AG10803 (cell line): Measurements from ENCODE around the gene IL17RE.
"Not testable (repeated sequence)": the region's sequence is repeated elsewhere in the genome, so short reads cannot be mapped to it uniquely, and the experiment has no call there.

Experiments
- DNase-seq: peaks from one replicate; pipeline ENCODE4 v3.0.0; 2010; ENCODE audit warnings: low read depth
- H3K4me3 ChIP-seq: 2 replicates; pipeline ENCODE4 v1.5.1; 2011; ENCODE audit warnings: mild to moderate bottlenecking, low read length, control low read depth
- TF ChIP-seq, protein P1 (sequence below): conservative IDR thresholded peaks from 2 replicates; pipeline ENCODE4 v1.5.1; 2011; ENCODE audit warnings: mild to moderate bottlenecking, low read length, control low read depth, inconsistent platforms

The IL17RE gene

DNA sequence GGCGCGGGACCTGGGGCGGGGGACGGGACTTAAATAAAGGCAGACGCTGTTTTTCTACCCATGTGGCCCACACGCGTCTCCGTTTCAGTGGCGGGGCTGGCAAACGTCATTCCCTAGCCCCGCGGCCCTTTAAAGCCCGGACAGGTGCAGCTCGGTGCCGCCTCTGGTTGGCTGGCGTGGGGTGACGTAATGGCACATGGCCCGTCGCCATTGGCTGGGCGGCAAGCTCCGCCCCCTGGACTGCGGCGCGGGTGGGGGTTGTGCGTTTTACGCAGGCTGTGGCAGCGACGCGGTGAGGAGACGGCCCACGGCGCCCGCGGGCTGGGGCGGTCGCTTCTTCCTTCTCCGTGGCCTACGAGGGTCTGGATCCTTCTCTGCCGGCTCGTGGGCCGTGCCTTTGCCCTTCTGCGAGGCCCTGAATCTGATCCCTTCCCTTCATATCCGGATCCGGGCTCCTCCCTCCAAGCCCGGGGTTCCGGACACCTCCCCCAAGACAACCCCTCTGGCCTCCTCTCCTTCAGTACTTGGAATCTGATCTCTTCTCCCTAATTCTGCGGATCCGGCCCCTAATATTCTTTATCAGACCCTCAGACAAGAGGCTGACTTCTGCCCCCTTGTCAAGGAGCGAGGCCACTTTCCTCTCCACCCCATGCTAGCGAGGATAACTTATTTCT is 31.1 kb downstream of the IL17RE start, which contains the start of gene CRELD1:
Gene CRELD1, plus strand, starts transcription at position 274 of the 674 bp plus-strand sequence. CDS start 605 bp downstream, outside the sequence.
- DNase-seq = peak; percentile 79
- TF ChIP-seq, protein P1, sequence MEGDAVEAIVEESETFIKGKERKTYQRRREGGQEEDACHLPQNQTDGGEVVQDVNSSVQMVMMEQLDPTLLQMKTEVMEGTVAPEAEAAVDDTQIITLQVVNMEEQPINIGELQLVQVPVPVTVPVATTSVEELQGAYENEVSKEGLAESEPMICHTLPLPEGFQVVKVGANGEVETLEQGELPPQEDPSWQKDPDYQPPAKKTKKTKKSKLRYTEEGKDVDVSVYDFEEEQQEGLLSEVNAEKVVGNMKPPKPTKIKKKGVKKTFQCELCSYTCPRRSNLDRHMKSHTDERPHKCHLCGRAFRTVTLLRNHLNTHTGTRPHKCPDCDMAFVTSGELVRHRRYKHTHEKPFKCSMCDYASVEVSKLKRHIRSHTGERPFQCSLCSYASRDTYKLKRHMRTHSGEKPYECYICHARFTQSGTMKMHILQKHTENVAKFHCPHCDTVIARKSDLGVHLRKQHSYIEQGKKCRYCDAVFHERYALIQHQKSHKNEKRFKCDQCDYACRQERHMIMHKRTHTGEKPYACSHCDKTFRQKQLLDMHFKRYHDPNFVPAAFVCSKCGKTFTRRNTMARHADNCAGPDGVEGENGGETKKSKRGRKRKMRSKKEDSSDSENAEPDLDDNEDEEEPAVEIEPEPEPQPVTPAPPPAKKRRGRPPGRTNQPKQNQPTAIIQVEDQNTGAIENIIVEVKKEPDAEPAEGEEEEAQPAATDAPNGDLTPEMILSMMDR = no peak

DNA sequence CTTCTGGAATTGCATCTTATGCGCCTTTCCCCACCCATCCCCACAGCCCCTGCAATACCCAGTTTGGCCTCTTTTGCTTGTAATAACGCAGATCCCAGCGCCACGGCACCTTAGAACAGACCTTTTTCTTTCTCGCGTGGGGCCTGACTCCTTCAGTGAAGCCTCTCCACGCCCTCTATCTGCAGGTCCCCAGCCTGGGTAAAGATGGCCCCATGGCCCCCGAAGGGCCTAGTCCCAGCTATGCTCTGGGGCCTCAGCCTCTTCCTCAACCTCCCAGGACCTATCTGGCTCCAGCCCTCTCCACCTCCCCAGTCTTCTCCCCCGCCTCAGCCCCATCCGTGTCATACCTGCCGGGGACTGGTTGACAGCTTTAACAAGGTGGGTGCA is 31.6 kb downstream of the IL17RE start:
- H3K4me3 ChIP-seq = peak overlapping the region; percentile 82
- TF ChIP-seq, protein P1 = peak; percentile 27
- DNase-seq = no peak

More for the DNA sequence above, 31.1 kb downstream of the IL17RE start, which contains the start of gene CRELD1:
- H3K4me3 ChIP-seq = peak within 1 kb of the TSS; percentile 82

DNA sequence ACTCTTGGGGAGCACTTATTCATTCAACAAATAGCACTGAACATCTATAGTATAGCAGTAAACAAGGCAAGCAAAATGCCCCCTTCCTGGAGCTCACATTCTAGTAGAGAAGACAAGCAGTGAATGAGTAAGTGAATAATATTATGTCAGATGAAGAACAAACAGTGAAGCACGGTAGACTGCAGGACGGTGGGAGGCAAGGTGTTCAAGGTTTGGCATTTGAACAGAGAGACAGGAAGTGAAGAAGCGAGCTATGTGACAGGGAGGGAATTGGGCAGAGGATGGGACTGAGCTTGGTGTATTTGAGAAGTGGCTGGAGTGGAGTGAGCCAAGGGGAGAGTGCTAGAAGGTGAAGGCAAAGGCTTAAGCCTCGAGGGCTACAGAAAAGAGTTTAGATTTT is 32.3 kb downstream of the IL17RE start:
- TF ChIP-seq, protein P1 = no peak
- no peak overlapping the region; the same call in 1 of the 2 replicates for H3K4me3 ChIP-seq

DNA sequence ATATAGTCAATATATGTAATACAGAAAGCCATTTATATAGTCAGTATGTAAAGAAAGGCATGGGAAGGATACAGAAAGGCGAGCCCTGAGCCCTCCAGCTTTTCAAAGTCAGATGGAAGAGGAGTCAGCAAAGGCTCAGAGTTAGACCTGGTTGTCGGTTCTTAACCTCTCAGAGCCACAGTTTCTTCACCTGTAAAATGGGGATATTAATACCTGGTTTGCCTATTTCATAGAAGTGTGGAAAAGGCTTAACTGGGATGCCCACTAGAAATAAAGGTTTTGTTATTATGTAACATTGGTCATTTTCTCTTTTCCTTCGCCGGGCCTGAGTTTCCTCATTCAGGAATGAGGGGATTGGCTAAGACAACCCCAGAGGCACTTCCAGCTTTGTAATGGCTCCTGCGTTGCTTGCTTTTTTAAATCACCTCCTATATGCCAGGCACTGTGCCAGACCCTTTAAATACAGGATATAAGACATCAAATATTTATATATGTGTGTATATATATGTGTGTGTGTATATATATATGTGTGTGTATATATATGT is 33.4 kb downstream of the IL17RE start:
- DNase-seq = no peak
- H3K4me3 ChIP-seq = no peak overlapping the region
- TF ChIP-seq, protein P1 = no peak

More for the DNA sequence above, 32.3 kb downstream of the IL17RE start:
- DNase-seq = no peak

DNA sequence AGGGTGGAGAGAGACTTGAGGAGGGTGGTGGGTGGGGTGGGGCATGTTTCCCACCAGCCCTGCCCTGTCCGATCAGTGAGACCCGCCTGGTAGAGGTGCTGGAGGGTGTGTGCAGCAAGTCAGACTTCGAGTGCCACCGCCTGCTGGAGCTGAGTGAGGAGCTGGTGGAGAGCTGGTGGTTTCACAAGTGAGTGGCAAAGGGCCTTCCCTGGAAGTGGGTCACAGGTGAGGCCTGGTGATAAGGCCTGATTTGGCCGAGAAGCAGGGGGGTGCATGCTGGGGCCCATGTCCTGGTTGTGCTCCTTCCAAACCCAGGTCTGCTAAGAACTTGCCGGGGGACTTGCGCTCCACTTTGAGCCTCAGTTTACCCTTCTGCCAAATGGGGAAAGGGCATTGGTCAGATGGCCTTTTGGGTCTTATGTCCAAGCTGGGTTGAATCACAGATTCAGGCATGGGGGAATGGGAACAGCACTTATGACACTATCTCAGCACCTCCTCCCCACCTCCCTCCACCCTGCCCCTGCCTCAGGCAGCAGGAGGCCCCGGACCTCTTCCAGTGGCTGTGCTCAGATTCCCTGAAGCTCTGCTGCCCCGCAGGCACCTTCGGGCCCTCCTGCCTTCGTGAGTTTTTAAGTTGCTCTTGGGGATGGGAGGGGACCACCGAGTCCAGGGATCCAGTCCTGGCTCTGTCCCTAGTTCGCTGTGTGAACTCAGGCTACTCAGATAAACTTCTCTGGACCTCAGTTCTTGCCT is 35.0 kb downstream of the IL17RE start:
- no peak overlapping the region for H3K4me3 ChIP-seq
- DNase-seq = no peak
- TF ChIP-seq, protein P1 = no peak

DNA sequence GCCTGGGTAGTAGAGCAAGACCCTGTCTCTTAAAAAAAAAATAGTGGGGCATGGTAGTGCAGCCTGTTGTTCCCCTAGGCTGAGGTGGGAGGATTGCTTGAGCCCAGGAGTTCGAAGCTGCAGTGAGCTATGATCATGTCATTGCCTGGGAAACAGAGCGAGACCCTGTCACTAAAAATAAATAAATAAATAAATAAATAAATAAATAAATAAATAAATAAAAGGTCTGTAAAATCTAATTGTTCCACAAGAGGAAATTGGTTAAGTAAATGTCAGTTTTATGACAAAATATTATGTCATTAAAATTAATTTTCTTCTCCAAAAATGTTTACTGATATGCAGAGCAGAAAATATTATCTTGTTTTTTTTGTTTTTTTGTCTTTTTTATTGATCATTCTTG is 36.3 kb downstream of the IL17RE start:
- no peak for DNase-seq

DNA sequence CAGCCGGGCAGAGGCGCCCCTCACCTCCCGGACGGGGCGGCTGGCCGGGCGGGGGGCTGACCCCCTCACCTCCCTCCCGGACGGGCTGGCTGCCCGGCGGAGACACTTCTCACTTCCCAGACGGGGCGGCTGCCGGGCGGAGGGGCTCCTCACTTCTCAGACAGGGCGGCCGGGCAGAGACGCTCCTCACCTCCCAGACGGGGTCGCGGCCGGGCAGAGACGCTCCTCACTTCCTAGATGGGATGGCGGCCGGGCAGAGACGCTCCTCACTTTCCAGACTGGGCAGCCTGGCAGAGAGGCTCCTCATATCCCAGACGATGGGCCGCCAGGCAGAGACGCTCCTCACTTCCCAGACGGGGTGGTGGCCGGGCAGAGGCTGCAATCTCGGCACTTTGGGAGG is 37.3 kb downstream of the IL17RE start:
- not testable (repeated sequence) for DNase-seq, H3K4me3 ChIP-seq

More for the DNA sequence above, 36.3 kb downstream of the IL17RE start:
- TF ChIP-seq, protein P1 = no peak
- H3K4me3 ChIP-seq = no peak overlapping the region
